HG02571 (cell line): ENCODE measurements around the gene RIPK3.

Experiments
- ATAC-seq: cut with Tn5 transposase; IDR thresholded peaks from one replicate; pipeline ENCODE4 v1.9.1; 2021; ENCODE audit warnings: mild to moderate bottlenecking, moderate library complexity; ENCODE audit not compliant: unreplicated experiment

The RIPK3 gene

DNA sequence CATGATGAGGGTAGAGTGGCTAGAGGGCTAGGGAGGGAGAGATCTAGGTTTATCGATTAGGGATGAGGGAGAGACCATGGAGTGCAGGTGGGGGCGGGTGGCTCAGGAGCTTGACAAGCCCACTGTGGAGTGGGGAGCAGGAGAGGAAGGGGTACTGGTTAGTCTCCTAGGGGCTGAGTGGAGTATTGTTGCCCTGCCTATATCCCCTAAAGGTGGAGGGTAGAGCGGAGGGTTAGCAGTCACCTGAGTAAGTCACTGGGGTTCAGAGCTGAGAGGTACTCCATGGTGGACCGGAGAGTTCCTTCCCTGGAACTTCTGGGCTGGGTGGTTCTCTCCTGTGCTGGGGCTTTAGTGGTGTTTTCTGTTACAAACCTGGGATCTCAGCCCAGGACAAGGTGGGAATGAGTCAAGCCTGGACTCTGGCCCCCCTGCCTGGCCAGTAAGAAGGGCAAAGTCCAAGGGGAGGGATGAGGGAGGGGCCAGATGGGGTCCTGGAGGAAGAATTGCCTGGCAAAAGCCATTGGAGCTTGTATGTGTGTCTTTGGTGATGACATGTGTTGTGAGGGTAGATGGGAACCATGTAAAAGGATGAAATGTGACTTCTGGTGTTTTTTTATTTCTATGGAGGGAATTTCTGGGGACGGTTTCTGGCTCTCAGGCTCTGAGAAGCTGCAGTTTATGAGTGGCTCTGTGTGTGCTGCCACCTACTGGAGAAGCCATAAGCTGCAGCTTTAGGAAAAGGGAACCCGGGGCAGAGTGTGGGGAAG is 32.0 kb downstream of the RIPK3 start, which contains the start of gene CIDEB:
Gene CIDEB, minus strand, starts transcription at position 403 of the 767 bp plus-strand sequence. Its CDS starts 119 bp downstream, at position 284.
- no peak for ATAC-seq

DNA sequence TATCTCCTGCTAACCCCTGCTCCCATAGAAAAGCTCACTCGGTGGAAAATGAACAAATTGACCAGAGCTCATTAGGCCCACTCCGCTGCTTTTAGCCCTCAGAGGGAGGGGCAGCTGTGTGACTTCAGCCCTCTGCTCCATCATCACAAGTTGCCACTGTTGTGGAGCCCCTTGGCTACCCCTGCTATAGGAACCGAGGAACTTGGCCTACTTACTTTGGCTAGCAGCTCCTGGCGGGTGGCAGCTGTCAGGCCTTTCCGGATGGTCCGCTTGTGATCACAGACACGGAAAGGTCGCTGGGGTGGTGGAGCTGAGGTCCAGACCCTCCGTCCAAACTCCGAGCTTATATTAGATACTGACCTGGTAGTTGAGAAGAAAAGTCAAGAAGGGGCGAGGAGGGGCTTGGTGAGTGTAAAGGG is 32.6 kb downstream of the RIPK3 start:
- no peak for ATAC-seq

DNA sequence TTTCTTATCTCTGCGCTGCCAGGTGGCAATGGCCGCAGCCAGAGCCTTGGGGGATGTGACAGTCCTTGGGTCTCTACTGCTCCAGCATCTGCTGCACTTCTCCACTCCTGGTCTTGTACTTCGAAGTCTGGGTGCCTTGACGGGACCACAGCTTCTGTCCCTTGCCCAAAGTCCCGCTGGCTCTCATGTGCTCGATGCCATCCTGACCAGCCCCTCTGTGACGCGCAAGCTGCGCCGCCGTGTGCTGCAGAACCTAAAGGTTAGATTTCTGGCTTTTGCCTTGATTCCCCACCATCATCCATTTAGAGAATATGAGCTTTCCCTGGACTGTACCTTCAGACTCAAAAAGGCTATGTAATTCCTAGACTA is 35.8 kb downstream of the RIPK3 start:
- no peak for ATAC-seq

DNA sequence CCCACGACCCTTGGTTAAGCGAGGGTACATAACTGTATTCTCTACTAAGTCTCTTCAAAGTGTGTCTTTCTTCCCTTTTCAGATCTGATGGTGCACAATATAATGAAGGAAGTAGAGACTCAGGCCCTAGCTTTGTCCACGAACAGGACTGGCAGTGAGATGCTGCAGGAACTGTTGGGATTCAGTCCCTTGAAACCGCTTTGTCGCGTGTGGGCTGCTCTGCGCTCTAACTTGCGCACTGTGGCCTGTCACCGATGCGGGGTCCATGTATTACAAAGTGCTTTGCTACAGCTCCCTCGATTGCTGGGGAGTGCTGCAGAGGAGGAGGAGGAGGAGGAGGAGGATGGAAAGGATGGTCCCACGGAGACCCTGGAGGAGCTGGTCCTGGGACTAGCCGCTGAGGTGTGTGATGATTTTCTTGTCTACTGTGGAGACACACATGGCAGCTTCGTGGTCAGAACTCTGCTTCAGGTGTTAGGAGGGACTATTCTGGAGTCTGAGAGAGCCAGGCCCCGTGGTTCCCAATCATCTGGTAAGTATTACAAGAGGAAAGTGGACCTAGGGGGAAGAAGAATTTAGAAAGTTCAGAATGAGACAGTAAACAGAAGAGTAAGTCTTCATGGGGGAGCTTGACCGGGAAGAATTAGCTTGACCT is 39.3 kb downstream of the RIPK3 start:
- no peak for ATAC-seq

DNA sequence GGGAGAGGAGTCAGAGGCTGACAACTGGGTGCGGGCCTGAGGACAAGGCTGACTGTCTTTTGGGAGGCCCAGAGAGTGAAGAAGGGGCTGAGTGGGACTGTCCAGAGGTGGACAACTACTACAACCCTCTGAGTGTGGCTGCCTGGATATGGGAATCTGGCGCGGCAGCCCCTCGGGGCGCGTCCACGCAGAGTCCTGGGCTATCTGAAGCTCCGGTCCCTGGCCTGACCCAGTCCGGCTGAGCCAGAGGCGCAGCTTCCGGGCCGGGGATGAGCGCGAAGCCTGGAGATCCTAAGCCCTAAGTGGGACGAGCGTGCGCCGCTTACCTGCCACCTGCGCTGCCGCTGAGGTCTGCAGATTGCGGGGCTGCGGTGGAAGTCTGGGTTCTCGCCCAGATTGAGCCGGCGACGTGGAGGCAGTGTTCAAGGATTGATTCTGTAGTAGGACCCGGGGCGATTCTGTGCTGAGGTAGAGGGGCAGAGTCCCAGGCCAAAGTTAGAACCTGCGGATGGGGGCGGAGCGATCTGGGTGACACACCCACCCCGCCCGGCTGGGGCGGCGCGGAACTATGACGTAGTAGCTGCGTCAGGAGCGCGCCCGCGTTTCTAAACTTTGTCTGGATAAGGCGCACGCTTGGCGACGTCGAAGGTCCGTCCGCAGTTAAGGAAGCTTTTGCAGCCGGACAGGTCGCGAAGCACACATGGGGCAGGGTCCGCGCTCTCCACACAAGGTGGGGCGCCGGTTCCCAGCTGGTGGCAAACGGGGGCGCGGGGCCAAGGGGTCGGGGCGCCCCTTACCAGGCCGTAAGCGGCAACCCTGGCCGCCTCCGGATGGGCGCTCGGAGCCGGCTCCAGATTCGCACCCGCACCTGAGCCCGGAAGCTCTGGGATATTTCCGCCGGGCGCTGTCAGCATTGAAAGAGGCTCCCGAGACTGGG is 40.3 kb downstream of the RIPK3 start, which contains the start of the genes DHRS1 and NOP9:
Gene DHRS1, minus strand, starts transcription at position 526 of the 937 bp plus-strand sequence. CDS start 674 bp downstream, outside the sequence.
Gene NOP9, plus strand, starts transcription at position 596 of the 937 bp plus-strand sequence. Its CDS starts 105 bp downstream, at position 701.
- peak; percentile 59 for ATAC-seq

DNA sequence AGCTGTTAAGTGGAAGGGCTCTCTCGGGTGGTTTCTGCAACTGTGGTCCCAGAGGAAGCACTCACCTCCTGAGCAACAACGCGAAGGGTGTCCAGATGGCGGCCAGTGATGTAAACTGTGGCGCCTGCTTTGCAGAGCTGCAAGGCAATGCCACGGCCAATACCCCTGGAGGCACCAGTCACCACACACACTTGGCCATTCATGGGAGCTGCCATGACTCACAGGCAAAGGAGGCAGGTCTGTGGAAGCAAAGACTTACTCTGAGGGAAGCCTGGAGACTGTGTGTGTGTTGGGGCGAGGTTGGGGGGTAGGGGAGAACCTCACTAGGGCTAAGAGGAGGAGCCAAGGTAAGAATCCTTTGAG is 40.9 kb downstream of the RIPK3 start:
- no peak for ATAC-seq

DNA sequence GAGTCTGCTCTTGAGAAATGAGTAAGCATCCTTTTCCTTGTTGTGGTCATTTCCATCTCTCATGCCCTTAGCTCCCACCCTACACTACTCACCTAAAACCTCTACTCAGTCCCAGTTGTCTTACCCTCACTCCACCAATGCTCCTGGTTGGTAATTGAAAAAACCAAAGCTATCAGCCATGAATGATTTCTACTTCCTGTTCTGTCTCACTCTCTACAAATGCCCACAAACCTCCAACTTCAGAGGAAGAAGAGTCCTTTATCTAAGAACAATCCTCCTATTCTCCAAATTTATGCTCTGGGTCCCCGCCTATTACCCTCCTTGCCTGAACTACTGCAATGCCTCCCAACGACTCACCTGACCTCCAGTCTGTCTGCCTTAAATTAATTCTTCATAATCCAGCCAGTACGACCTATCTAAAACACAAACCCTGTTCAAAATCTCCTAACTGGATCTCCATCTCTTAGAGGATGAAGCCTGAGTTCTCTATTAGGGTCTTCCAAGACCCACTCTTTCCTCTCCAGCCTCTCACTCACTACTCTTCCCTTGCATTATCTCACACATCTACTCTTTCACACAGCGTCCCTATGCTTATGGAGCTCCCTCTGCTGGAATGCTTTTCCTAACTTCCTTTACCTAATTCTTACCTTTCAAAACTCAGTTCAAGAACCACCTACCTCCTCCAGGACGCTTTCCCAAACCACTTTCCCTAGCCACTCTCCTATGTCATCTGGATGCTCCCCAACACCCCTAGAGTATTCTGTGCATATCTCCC is 42.4 kb downstream of the RIPK3 start:
- ATAC-seq: no peak

DNA sequence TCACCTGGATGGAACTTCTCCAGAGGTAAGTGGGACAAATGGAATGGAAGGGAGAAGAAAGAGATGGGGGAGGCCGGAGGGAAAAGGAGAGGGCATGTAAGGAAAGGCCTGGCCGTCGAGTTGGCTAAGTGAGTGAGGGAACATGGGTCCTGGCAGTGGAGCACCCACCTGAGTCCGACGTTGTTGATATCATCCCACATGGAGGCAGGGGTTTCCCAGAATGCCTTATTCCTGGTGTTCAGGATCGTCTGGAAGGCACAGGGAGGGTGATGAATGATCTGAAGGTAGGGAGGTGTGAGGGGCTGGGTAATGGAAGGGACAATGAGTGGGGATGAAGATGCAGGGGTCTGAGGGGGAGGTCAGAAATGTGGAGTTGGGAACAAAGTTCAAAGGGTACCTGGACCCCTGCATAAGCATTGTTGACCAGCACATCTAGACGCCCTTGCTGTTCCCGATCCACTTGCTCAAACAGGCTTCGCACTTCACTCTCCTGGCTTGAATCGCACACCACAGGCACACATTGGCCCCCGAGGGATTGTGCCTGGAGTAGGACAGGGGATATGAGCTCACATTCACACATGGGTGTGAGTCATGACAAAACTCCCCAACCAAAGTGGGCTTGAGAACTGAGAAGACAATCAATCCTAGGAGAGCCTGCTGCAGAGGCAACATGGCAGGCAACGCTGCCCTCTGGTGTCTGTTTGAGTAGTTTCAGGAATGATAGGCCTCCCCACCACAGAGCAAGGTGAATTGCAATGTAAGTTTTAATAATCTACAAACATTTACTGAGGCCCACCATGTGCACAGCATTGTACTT is 43.2 kb downstream of the RIPK3 start:
- ATAC-seq: no peak

DNA sequence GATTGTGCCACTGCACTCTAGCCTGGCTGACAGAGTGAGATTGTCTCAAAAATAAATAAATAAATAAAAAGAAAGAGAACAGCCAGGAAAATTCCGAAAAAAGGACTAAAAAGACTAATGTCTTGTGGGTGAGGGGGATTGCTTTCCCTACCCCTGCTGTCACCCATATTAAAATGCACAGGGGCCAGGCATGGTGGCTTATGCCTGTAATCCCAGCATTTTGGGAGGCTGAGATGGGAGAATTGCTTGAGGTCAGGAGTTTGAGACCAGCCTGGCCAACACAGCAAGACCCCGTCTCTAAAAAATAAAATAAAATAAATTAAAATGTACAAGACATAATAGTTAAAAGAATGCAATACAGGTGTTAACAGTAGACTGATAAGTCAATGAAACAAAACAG is 46.3 kb downstream of the RIPK3 start:
- no peak for ATAC-seq

DNA sequence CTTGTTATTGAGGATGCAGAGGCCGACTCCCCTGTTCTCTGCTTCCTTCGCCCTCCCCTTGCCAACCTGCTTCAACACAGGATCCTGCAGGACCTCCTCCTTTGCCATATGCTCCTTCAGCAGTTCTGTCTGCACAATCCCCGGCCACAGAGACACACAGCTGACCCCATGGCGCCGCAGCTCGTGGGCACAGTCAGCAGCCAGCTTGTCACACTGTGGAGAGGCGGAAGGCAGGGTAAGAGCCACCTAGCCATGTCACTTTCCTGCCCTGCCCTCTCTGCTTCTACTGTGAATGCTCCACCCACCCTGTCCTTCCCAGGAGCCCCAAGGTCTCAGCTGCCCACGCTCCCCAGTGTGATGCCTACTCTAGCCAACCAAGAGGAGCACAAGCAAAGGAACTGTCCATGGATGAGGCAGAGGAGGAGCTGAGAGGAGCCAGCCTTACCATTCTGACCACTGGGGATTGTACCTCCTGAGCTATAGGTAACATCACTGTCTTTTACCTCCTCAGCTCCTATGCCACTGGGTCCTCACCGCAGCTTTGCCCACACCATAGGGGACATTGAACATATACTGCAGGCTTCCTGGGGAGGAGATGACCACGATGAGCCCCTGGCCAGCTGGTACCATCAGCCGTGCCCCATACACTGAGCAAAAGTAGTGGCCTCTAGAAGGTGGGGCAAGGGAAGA is 47.5 kb downstream of the RIPK3 start:
- ATAC-seq: no peak

DNA sequence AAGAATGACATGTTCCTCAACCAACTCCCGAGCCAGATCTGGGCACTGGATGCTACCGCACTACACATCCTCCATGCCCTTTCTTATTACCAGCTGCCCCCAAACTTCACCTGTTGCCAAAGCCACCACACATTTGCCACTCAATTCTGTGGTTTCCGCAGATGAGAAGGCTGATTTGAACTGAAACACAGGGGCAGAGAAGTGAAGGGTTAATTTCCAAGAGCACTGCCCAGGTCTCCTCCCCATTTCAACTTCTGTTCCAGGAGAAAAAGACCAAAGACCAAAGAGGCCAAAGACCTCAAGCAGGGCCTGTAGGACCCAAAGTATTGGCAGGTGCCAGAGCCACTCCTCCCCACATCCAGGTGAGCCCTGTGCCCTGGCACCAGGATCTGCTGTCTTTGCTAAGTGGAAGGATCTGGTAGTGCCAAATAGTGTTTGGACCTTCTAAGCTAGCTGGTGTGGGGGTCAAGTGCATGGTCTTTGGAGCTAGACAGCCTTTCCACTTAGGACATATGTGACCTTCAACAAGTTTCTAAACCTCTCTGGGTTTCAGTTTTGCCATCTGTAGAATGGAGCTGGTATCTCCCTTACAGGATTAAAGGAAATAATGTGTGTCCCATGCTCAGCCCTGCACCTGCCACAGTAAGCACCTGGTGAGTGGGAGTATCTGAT is 48.2 kb downstream of the RIPK3 start:
- ATAC-seq: no peak

DNA sequence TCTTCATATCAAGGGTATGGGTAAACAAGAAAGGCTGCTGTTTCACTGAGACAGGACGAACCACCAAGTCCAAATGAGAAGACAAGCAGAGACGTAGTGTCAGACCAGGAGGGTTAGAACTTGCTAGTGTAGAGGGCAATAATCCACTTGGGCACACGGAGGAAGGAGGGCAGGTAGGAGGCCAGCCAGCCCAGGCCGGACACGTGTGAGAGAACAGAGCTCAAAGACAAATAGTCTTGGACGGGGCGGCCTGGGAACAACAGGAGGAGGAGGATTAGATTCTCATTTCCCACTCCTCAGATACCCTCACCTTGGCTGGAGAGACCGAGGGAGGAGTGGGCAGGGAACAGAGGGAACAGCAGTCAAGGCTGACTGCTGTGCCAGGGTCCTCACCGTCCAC is 49.0 kb downstream of the RIPK3 start:
- ATAC-seq: no peak

DNA sequence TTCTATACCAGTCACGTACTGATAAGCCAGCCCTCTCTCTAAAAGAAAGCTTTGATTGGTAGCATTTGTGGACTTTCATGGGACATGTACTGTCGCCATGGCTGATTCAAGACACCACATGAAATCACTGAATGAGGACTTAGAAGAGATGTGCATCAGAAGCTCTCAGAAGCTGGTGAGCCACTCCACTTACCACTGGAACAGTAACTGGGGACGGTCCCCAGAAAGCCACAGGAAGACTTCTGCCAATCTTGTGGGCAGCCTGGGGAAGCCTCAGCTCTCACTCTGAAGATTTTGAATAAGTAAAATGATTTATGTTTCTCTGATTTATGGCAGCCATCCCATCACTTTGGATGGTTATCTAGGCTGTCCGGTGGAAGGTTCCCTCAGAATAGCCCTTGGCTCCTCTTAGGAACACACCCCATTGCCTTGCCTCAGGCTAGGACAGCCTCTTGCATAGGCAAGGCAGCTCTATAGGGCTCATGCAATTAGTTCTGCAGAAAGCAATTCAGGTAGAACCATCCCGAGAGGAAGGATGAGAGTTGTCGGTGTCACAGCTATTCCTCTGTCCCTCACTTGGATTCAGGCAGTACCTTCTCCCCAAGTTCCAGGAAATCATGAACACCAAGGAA is 50.0 kb downstream of the RIPK3 start:
- peak; percentile 70 for ATAC-seq

DNA sequence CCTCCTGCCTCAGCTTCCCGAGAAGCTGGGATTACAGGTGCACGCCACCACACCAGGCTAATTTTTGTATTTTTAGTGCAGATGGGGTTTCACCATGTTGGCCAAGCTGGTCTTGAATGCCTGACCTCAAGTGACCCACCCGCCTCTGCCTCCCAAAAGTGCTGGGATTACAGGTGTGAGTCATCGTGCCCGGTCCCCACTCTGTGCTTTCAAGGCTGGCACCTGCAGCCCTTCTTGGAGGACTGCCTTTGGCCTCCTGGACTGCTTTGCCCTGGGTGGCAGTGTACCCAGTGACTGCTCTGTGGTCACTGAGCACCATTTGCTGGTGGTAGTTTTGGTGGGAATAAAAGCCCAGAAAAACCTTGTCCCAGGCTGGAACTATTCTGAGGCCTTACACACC is 52.8 kb downstream of the RIPK3 start:
- no peak for ATAC-seq
